K562 (cell line): ENCODE data around the gene TNC. TPM values are rescaled to one million over a fixed set of nuclear protein-coding genes. Genes with fewer than 3 reads are reported as not detected.

Experiments
- ATAC-seq: fragments of 200-7000 bp; cut with Tn5 transposase; 3 replicates; pipeline ENCODE4 v1.9.1; 2020; ENCODE audit warnings: moderate library complexity
- BruUV-seq: library from RNA; stranded (reverse); fragments of 400-500 nt; replicated peaks from 2 replicates; lab custom pipeline; 2021; lab: Mats Ljungman, UMichigan
- CTCF ChIA-PET: fragments of 300-600 bp; formaldehyde crosslinking; extraction: SDS; loops from one replicate; lab custom pipeline; 2021; ENCODE audit warnings: low intra/inter-chr PET ratio; lab: Yijun Ruan, JAX
- POLR2A ChIA-PET: fragments of 300-600, 350-650 bp; sonication (Branson Sonifier 250); formaldehyde crosslinking; extraction: SDS; loops from one replicate; lab custom pipeline; 2021; ENCODE audit warnings: antibody characterized with exemption, inconsistent platforms; lab: Yijun Ruan, JAX
- DNase-seq, 4 experiments: peaks; one replicate each; pipeline versions ENCODE4 v3.0.0 to v3.0.0-alpha.2; 2011 to 2018; ENCODE audit warnings: low spot score in 3 of 4, mixed read lengths in 3 of 4; ENCODE audit errors: extremely low read depth in 1 of 4
- FAIRE-seq: peaks from 2 replicates; lab custom pipeline; 2011; peaks lifted over from hg19 to GRCh38; lab: Jason Lieb, UNC
- H2AFZ ChIP-seq: 2 replicates; pipeline ENCODE4 v1.6.0; 2011; ENCODE audit warnings: low read depth, low read length, control low read depth, inconsistent platforms
- H3K27ac ChIP-seq: fragments of 200-600 bp; 3 replicates; pipeline ENCODE4 v1.8.0; 2011; ENCODE audit warnings: low read depth, mild to moderate bottlenecking, control low read depth, inconsistent platforms, low read length, moderate library complexity, mixed read lengths; ENCODE audit errors: extremely low read depth
- H3K27me3 ChIP-seq, 2 experiments: fragments of 300-600 bp in 1 of 2; 2 replicates in 1 of 2; 3 replicates in 1 of 2; pipeline versions ENCODE4 v1.6.0 to v1.8.0; 2011; ENCODE audit warnings: inconsistent platforms in 2 of 2, low read length in 2 of 2, mild to moderate bottlenecking in 1 of 2, mixed read lengths in 1 of 2, moderate library complexity in 1 of 2; ENCODE audit not compliant: control insufficient read depth in 2 of 2, insufficient read depth in 2 of 2
- H3K36me3 ChIP-seq: fragments of 300-600 bp; 3 replicates; pipeline ENCODE4 v1.8.0; 2011; ENCODE audit warnings: mild to moderate bottlenecking, low read length, inconsistent platforms; ENCODE audit not compliant: control insufficient read depth, insufficient read depth
- H3K4me1 ChIP-seq, 2 experiments: fragments of 200-600 bp in 1 of 2; replicated peaks in 1 of 2; 2 replicates in 1 of 2; 3 replicates in 1 of 2; pipeline versions ENCODE4 v1.5.1 to v1.8.0; 2011; ENCODE audit warnings: inconsistent platforms in 2 of 2, low read length in 2 of 2, mild to moderate bottlenecking in 1 of 2, mixed read lengths in 1 of 2, moderate library complexity in 1 of 2; ENCODE audit not compliant: control insufficient read depth in 2 of 2, insufficient read depth in 2 of 2
- H3K4me2 ChIP-seq: 2 replicates; pipeline ENCODE4 v1.6.1; 2011; ENCODE audit warnings: low read length, control low read depth, inconsistent platforms, mixed read lengths; ENCODE audit not compliant: insufficient read depth
- H3K4me3 ChIP-seq: fragments of 200-600 bp; sonication (generic), shearing (Covaris generic); 2 replicates; pipeline ENCODE4 v1.5.1; 2016; ENCODE audit warnings: control low read depth, inconsistent platforms
- H3K79me2 ChIP-seq: fragments of 200-600 bp; 3 replicates; pipeline ENCODE4 v1.8.0; 2011; ENCODE audit warnings: low read length, inconsistent platforms; ENCODE audit not compliant: control insufficient read depth, insufficient read depth
- H3K9ac ChIP-seq, 2 experiments: 2 replicates each; pipeline versions ENCODE4 v1.6.0 to v1.6.1; 2011; ENCODE audit warnings: low read depth in 2 of 2, low read length in 2 of 2, control low read depth in 1 of 2, inconsistent platforms in 1 of 2, mild to moderate bottlenecking in 1 of 2, mixed read lengths in 1 of 2; ENCODE audit not compliant: insufficient read depth in 1 of 2
- H3K9me1 ChIP-seq: one replicate; pipeline ENCODE4 v1.6.0; 2011; ENCODE audit warnings: inconsistent platforms, mild to moderate bottlenecking, low read length, moderate library complexity; ENCODE audit not compliant: control insufficient read depth, insufficient read depth
- H3K9me3 ChIP-seq: replicated peaks from 2 replicates; pipeline ENCODE4 v1.5.1; 2011; ENCODE audit warnings: low read depth, low read length, inconsistent platforms; ENCODE audit not compliant: control insufficient read depth, insufficient read depth
- H4K20me1 ChIP-seq: replicated peaks from 2 replicates; pipeline ENCODE4 v1.6.1; 2011; ENCODE audit warnings: low read length, inconsistent platforms, mixed read lengths; ENCODE audit not compliant: control insufficient read depth, insufficient read depth
- ASH1L ChIP-seq: fragments of 450-650 bp; IDR thresholded peaks from 2 replicates; pipeline ENCODE4 v1.6.1; 2018; ENCODE audit warnings: borderline replicate concordance, mild to moderate bottlenecking, low read depth; ENCODE audit not compliant: partially characterized antibody
- ELF1 ChIP-seq: fragments of 200-800 bp; sonication (Bioruptor generic); IDR thresholded peaks from 2 replicates; pipeline ENCODE4 v1.6.1; 2016; ENCODE audit warnings: missing genetic modification characterization, missing compliant biosample characterization
- FIP1L1 ChIP-seq: fragments of 200-400 bp; formaldehyde crosslinking; IDR thresholded peaks from 2 replicates; pipeline ENCODE4 v1.6.1; 2018; ENCODE audit warnings: mild to moderate bottlenecking, low read depth, low read length; ENCODE audit not compliant: poor library complexity, severe bottlenecking
- LCOR ChIP-seq: sonication (generic); formaldehyde crosslinking; IDR thresholded peaks from 2 replicates; pipeline ENCODE4 v1.8.0; 2022; ENCODE audit warnings: mild to moderate bottlenecking, missing genetic modification reagents
- POU5F1 ChIP-seq: fragments of 150-350 bp; IDR thresholded peaks from 2 replicates; pipeline ENCODE4 v1.6.1; 2014; ENCODE audit warnings: borderline replicate concordance, low read length, low read depth, mild to moderate bottlenecking; ENCODE audit not compliant: partially characterized antibody
- PTTG1 ChIP-seq: fragments of 450-650 bp; IDR thresholded peaks from 2 replicates; pipeline ENCODE4 v1.6.1; 2016; ENCODE audit warnings: low read depth, mild to moderate bottlenecking, missing genetic modification characterization, missing compliant biosample characterization
- RNF2 ChIP-seq: sonication (generic); IDR thresholded peaks from 2 replicates; pipeline ENCODE4 v1.6.1; 2016
- SMC3 ChIP-seq: conservative IDR thresholded peaks from 2 replicates; pipeline ENCODE4 v1.6.1; 2011; ENCODE audit warnings: low read depth, low read length, improper control_type of control experiment; ENCODE audit not compliant: insufficient read depth
- ZBTB17 ChIP-seq: fragments of 450-650 bp; formaldehyde crosslinking; IDR thresholded peaks from 2 replicates; pipeline ENCODE4 v1.4.0; 2020; ENCODE audit warnings: mild to moderate bottlenecking
- ZNF354B ChIP-seq: fragments of 250-450 bp; sonication (Bioruptor Pico); IDR thresholded peaks from 2 replicates; pipeline ENCODE4 v1.4.0; 2020
- WGBS: fragments of 100-300 bp; shearing (Covaris generic); methylation state at CpG from one replicate; pipeline ENCODE4 v1.1.6; 2016; ENCODE audit warnings: low coverage, mixed read lengths; ENCODE audit not compliant: insufficient coverage; ENCODE audit errors: missing lambda C conversion rate; 5-methylcytosine and 5-hydroxymethylcytosine counted together
- in situ Hi-C: fragments of 300-500 bp; cut with MboI; formaldehyde crosslinking; loops from 4 replicates; pipeline ENCODE4 v1.15.0; 2018; ENCODE audit warnings: inconsistent platforms, mixed read lengths
- intact Hi-C: fragments of 100-400 bp; cut with micrococcal nuclease; formaldehyde crosslinking; loops from 2 replicates; pipeline ENCODE4 v1.14.2; 2022
- polyA plus RNA-seq, 8 experiments: library from polyadenylated mRNA; depleted of rRNA in 4 of 8; stranded (reverse) in 5 of 8; unstranded in 3 of 8; fragments of >200 nt; fragmentation: Nextera tagmentation in 2 of 8; fragmentation: Illumina TruSeq in 1 of 8; extraction: Ambion mirVana in 2 of 8; extraction: Trizol in 1 of 8; gene quantifications; 2 replicates each; pipeline versions ENCODE4 v1.2.1 to v1.2.3, GENCODE V29; 2011 to 2014; ENCODE audit warnings: inconsistent platforms in 1 of 8, missing spikeins in 1 of 8
- total RNA-seq, 7 experiments: library from RNA; depleted of rRNA in 6 of 7; stranded (reverse); fragments of >200 nt in 6 of 7; fragmentation: Illumina TruSeq in 2 of 7; extraction: Trizol in 2 of 7; gene quantifications; 2 replicates each; pipeline versions ENCODE4 v1.2.1 to v1.2.3, GENCODE V29; 2011 to 2021; ENCODE audit warnings: low replicate concordance in 1 of 7
- TF ChIP-seq, protein P1 (sequence below), 3 experiments: IDR thresholded peaks in 2 of 3; conservative IDR thresholded peaks in 1 of 3; 2 replicates each; pipeline ENCODE4 v1.5.1; 2011 to 2012; ENCODE audit warnings: low read length in 3 of 3, mild to moderate bottlenecking in 3 of 3, control low read depth in 2 of 3, improper control_type of control experiment in 1 of 3, inconsistent platforms in 1 of 3, low read depth in 1 of 3, mixed read lengths in 1 of 3, moderate library complexity in 1 of 3; ENCODE audit not compliant: insufficient read depth in 2 of 3
- TF ChIP-seq, protein P2 (sequence below): IDR thresholded peaks from 2 replicates; pipeline ENCODE4 v1.6.1; 2011; ENCODE audit not compliant: insufficient read length; ENCODE audit errors: extremely low read depth
- TF ChIP-seq, protein P3 (sequence below): fragments of 450-650 bp; IDR thresholded peaks from 2 replicates; pipeline ENCODE4 v1.6.1; 2016; ENCODE audit warnings: mild to moderate bottlenecking
- TF ChIP-seq, protein P4 (sequence below): fragments of 150-350 bp; conservative IDR thresholded peaks from 2 replicates; pipeline ENCODE4 v1.6.1; 2014; ENCODE audit warnings: low read length

Gene TNC
- total and polyA plus RNA-seq, 9 of the 15 experiments (the other 6 are each of a cell fraction or from before 2014, with no cell fraction given): under 0.01 to 0.29 TPM; not detected in 7

DNA sequence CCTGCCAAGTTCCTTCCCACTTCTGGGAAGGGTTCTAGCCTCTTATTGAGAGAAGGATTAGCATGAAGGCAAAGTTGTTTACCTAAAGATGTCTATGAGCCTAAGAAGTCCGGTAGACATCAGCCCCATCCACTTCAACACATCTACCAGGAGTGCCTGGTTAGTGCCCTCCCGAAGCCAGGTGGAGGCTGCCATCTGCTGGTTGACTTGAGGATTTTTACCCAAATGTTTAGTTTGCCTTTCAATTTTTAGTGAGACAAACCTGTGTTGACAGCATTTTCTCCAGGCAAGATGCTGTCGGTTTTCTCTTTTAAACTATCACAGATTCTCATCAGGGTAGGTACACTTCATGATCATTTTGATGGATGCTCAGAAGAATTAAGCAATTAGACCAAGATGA lies 104.0 kb downstream of the TNC start (continued):
- TF ChIP-seq, protein P1, sequence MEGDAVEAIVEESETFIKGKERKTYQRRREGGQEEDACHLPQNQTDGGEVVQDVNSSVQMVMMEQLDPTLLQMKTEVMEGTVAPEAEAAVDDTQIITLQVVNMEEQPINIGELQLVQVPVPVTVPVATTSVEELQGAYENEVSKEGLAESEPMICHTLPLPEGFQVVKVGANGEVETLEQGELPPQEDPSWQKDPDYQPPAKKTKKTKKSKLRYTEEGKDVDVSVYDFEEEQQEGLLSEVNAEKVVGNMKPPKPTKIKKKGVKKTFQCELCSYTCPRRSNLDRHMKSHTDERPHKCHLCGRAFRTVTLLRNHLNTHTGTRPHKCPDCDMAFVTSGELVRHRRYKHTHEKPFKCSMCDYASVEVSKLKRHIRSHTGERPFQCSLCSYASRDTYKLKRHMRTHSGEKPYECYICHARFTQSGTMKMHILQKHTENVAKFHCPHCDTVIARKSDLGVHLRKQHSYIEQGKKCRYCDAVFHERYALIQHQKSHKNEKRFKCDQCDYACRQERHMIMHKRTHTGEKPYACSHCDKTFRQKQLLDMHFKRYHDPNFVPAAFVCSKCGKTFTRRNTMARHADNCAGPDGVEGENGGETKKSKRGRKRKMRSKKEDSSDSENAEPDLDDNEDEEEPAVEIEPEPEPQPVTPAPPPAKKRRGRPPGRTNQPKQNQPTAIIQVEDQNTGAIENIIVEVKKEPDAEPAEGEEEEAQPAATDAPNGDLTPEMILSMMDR (IDR thresholded peaks at IDR 0.05 in 2 of 3, conservative IDR thresholded peaks at IDR 0.05 in 1 of 3; ENCODE audit: insufficient read depth in 2 of 3, low read depth in 1 of 3, low read length in 3 of 3): peak; percentile 77 to 89 (median 79)
- TF ChIP-seq SMC3: peak; percentile 81
- TF ChIP-seq LCOR: no peak

DNA sequence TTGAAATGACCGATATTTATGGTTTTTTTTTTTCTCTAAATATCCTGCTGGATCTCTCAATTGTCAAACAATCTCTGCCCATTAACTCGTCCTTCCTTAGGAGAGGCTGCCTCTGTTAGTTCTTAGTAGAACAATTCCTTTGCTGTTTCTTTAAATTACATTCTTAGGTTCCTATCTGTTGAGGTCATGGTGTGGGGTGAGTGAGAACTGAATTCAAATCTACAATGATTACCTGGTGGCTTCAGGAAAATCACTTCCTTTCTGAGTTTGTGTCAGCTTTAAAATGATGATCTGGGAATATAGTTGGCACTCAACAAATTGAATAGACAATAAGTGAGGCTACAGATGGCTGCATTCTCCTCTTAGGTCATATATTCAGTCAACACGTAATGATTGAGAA lies 105.5 kb downstream of the TNC start:
- ChIA-PET CTCF (no interaction called here), POLR2A (no interaction called here)
- no peaks in the 10 kb centered on the region; the same call in 1 of the 2 replicates for H4K20me1 ChIP-seq
- FAIRE-seq: no peak
- H3K4me1 ChIP-seq: no peaks in the 10 kb centered on the region
- H3K4me2 ChIP-seq: no peak overlapping the region
- H3K9me3 ChIP-seq: no peaks in the 10 kb centered on the region
- H2AFZ ChIP-seq: no peak overlapping the region
- WGBS: 0% methylated on average over 3 of the region's 3 CpGs
- no TSS peak for BruUV-seq
- no peak overlapping the region for H3K9ac ChIP-seq
- no peaks in the 10 kb centered on the region for H3K79me2 ChIP-seq
- no peaks in the 10 kb centered on the region for H3K27me3 ChIP-seq
- intact Hi-C loops: loop anchor here (5.0 kb wide), 1 partner anchor 100 kb away; no protein-coding TSS in a partner anchor
- no peaks in the 10 kb centered on the region for H3K9me1 ChIP-seq
- H3K27ac ChIP-seq: no peak overlapping the region
- no peak overlapping the region for H3K4me3 ChIP-seq
- no peak for ATAC-seq
- no peaks in the 10 kb centered on the region for H3K36me3 ChIP-seq
- DNase-seq: no peak
- in situ Hi-C loops: loop anchor here (5.0 kb wide), 3 partner anchors 275 to 595 kb away; no protein-coding TSS in a partner anchor
- TF ChIP-seq ZBTB17 (CRISPR knock-in tag) (no peak), ASH1L (no peak), RNF2 (no peak), POU5F1 (no peak), ELF1 (no peak), PTTG1 (no peak), ZNF354B (CRISPR knock-in tag) (no peak), FIP1L1 (no peak)
- TF ChIP-seq, protein P2, sequence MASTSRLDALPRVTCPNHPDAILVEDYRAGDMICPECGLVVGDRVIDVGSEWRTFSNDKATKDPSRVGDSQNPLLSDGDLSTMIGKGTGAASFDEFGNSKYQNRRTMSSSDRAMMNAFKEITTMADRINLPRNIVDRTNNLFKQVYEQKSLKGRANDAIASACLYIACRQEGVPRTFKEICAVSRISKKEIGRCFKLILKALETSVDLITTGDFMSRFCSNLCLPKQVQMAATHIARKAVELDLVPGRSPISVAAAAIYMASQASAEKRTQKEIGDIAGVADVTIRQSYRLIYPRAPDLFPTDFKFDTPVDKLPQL: no peak
- TF ChIP-seq, protein P3, sequence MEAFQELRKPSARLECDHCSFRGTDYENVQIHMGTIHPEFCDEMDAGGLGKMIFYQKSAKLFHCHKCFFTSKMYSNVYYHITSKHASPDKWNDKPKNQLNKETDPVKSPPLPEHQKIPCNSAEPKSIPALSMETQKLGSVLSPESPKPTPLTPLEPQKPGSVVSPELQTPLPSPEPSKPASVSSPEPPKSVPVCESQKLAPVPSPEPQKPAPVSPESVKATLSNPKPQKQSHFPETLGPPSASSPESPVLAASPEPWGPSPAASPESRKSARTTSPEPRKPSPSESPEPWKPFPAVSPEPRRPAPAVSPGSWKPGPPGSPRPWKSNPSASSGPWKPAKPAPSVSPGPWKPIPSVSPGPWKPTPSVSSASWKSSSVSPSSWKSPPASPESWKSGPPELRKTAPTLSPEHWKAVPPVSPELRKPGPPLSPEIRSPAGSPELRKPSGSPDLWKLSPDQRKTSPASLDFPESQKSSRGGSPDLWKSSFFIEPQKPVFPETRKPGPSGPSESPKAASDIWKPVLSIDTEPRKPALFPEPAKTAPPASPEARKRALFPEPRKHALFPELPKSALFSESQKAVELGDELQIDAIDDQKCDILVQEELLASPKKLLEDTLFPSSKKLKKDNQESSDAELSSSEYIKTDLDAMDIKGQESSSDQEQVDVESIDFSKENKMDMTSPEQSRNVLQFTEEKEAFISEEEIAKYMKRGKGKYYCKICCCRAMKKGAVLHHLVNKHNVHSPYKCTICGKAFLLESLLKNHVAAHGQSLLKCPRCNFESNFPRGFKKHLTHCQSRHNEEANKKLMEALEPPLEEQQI: no peak
- TF ChIP-seq, protein P4, sequence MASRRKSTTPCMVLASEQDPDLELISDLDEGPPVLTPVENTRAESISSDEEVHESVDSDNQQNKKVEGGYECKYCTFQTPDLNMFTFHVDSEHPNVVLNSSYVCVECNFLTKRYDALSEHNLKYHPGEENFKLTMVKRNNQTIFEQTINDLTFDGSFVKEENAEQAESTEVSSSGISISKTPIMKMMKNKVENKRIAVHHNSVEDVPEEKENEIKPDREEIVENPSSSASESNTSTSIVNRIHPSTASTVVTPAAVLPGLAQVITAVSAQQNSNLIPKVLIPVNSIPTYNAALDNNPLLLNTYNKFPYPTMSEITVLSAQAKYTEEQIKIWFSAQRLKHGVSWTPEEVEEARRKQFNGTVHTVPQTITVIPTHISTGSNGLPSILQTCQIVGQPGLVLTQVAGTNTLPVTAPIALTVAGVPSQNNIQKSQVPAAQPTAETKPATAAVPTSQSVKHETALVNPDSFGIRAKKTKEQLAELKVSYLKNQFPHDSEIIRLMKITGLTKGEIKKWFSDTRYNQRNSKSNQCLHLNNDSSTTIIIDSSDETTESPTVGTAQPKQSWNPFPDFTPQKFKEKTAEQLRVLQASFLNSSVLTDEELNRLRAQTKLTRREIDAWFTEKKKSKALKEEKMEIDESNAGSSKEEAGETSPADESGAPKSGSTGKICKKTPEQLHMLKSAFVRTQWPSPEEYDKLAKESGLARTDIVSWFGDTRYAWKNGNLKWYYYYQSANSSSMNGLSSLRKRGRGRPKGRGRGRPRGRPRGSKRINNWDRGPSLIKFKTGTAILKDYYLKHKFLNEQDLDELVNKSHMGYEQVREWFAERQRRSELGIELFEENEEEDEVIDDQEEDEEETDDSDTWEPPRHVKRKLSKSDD: no peak
